H7 (cell line): ENCODE results near the gene CCSER1. TPM values are rescaled to one million over a fixed set of nuclear protein-coding genes. Genes with fewer than 3 reads are reported as not detected.

Source experiments
- DNase-seq: peaks from one replicate; pipeline ENCODE4 v3.0.0; 2012
- H3K27me3 ChIP-seq: 2 replicates; pipeline ENCODE4 v1.6.0; 2011; ENCODE audit warnings: mild to moderate bottlenecking, low read length; ENCODE audit not compliant: control insufficient read depth, insufficient read depth
- H3K36me3 ChIP-seq: replicated peaks from 2 replicates; pipeline ENCODE4 v1.5.1; 2011; ENCODE audit warnings: low read length; ENCODE audit not compliant: control insufficient read depth, insufficient read depth
- H3K4me3 ChIP-seq: 2 replicates; pipeline ENCODE4 v1.5.1; 2011; ENCODE audit warnings: low read depth, mild to moderate bottlenecking, control low read depth, low read length, moderate library complexity; ENCODE audit not compliant: insufficient read depth
- total RNA-seq: library from RNA; depleted of rRNA; stranded (reverse); fragments of >200 nt; shearing (Covaris generic); gene quantifications from 2 replicates; pipeline ENCODE4 v1.2.3, GENCODE V29; 2014

CCSER1 gene
- total RNA-seq, 1 experiment from 2014 or later, result 1.1 TPM

DNA sequence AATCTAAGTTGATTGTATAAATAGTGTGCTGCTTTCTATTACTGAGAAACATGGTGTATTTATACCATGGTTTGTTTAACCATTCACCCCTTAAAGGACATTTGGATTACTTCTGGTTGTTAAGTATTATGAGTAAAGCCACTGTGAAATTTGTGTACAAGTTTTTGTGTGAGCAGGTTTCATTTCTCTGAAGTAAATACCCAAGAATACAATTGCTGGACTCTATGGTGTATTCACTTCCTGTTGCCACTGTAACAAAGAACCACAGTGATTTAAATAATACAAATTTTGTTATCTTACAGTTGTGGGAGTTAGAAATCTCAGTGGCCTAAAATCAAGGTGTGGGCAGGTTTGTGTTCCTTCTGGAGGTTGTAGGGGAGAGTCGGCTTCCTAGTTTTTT lies 869.6 kb downstream of the CCSER1 start:
- Histone ChIP-seq H3K36me3 (no peaks in the 10 kb centered on the region), H3K4me3 (no peak overlapping the region), H3K27me3 (no peaks in the 10 kb centered on the region)
- no peak for DNase-seq

DNA sequence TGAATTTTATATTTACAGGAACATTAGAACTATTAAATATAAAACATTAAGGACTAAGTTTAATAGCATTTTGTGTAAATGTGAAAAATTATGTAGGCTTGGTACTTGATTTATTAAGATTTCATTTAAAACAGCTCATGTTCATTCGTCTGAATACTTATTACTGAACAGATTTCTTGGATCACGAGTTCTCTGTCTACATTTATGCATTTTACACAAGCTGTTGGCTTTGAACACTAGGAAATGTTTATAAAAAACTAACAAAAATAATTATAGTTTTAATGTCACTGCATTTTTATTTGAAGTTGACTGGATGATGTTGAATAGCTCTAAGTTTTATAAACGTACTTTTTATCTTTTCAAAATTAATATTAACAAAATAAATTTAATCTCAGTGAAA lies 888.7 kb downstream of the CCSER1 start:
- H3K4me3 ChIP-seq, result no peak overlapping the region
- H3K36me3 ChIP-seq, result no peaks in the 10 kb centered on the region
- H3K27me3 ChIP-seq, result no peaks in the 10 kb centered on the region
- DNase-seq, result no peak

DNA sequence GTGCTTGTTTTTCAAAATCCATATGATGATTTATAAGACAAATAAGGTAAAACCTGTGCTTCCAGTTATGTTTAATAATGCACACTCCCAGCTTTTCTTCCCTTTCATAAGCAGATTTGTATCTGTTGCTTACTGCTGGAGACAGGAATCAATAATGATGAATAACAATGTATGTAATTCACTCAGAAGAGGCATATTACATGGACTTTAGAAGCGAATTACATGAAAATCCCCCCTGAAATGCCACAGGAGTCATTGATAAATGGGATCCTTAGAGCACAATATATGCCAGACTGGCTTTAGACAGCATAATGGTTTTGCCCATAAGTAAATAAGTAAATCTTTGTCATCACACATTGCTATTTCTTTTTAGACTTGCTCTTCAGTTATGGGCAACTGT lies 892.3 kb downstream of the CCSER1 start:
- no peaks in the 10 kb centered on the region for H3K27me3 ChIP-seq
- H3K4me3 ChIP-seq, result no peak overlapping the region
- no peaks in the 10 kb centered on the region for H3K36me3 ChIP-seq
- no peak for DNase-seq

- no peaks in the 10 kb centered on the region for H3K27me3 ChIP-seq
- H3K36me3 ChIP-seq, result no peaks in the 10 kb centered on the region
- no peak for DNase-seq
- H3K4me3 ChIP-seq, result no peak overlapping the region
These were observed 898.3 kb downstream of the CCSER1 start for GRCh38 chr4:91025241-91026148.

DNA sequence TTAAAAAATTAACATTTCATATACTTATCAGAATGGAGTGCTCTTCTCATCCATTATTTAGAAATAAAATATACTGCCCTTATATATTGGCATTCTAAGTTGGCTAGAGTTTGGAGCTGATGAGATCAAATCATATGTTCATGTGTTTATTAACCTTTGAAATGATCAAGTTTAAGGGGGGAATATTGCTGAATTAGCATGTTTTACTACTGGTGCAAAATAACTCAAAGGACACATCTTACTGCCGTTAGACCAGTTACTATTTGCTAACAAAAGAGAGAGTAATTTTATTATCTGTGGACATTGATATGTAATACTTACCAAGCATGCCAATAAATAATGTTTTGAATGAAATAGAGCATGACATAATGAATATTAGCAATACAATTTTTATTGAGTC lies 901.0 kb downstream of the CCSER1 start:
- Histone ChIP-seq H3K4me3 (no peak overlapping the region), H3K27me3 (no peaks in the 10 kb centered on the region), H3K36me3 (no peaks in the 10 kb centered on the region)
- DNase-seq, result no peak

GRCh38 chr4:91031761-91032160 lies 904.6 kb downstream of the CCSER1 start:
- DNase-seq, result no peak
- H3K4me3 ChIP-seq, result no peak overlapping the region
- no peaks in the 10 kb centered on the region for H3K36me3 ChIP-seq
- H3K27me3 ChIP-seq, result no peaks in the 10 kb centered on the region

DNA sequence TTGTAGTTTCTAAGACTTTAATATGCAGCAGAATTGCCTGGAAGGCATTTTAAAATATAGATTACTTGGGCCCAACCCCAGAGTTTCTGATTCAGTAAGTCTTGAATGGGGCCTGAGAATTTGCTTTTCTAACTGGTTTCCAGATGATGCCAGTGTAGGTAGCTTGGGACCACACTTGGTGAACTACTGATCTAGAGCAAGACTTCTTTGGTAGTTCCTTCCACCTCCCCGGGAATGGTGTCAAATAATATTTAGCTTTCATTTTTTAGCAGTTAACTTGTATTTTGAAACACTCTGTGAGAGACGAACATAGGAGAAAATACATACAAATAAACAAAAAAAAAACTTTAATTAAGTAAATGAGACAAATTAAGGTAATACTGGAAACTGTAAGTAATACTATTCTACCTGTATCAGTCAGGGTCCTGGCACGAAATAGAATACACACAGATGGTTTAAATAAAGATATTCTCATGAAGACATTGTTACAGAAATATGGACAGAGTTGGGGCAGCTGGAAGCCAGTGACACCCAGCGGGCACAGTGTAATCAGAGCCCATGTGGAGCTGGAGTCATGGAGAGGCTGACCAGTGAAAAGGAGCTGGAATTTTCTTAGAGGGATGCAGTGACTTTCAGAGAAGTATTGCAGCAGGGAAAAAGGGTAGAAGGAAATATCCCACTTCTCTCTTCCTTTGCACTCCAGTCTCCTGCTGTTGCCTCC lies 905.7 kb downstream of the CCSER1 start:
- H3K27me3 ChIP-seq, result no peaks in the 10 kb centered on the region
- DNase-seq, result no peak
- H3K36me3 ChIP-seq, result no peaks in the 10 kb centered on the region
- no peak overlapping the region for H3K4me3 ChIP-seq

GRCh38 chr4:91035276-91035675 lies 908.1 kb downstream of the CCSER1 start:
- no peak overlapping the region for H3K4me3 ChIP-seq
- H3K27me3 ChIP-seq, result no peaks in the 10 kb centered on the region
- no peak for DNase-seq
- H3K36me3 ChIP-seq, result no peaks in the 10 kb centered on the region

DNA sequence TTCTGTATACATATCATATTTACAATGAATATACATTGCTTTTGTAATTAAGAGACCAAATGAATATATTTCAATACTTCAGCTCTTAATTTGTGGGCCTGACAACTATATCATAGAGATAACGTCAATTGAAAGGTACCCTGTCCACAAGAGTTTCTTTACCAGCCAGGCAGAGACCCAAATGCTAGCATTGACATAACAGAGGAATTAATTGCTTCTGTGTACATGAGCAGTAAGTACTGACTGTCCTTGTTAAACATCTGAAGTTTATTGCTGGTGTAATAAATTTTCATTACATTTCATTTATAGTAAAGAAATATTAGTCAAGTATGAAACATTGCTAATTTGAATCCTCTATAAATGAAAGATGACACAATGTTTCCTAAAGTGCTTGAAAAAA lies 910.8 kb downstream of the CCSER1 start:
- no peaks in the 10 kb centered on the region for H3K27me3 ChIP-seq
- H3K4me3 ChIP-seq, result no peak overlapping the region
- no peak for DNase-seq
- no peaks in the 10 kb centered on the region for H3K36me3 ChIP-seq

DNA sequence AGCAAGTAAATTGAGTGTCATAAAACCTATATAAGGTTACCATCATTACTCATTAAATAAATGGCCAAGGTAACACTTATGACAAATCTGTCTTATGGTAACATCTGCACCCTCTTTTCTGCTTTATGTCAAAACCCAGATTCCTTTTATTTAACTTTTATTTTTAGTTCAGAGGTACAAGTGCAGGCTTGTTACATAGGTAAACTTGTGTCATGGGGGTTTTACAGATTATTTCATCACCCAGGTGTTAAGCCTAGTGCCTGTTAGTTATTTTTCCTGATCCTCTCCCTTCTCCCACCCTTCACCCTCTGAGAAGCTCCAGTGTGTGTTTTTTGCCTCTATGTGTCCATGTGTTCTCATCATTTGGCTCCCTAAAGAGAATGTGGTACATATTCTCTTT lies 930.7 kb downstream of the CCSER1 start:
- Histone ChIP-seq H3K4me3 (no peak overlapping the region), H3K27me3 (no peaks in the 10 kb centered on the region), H3K36me3 (no peaks in the 10 kb centered on the region)
- no peak for DNase-seq

DNA sequence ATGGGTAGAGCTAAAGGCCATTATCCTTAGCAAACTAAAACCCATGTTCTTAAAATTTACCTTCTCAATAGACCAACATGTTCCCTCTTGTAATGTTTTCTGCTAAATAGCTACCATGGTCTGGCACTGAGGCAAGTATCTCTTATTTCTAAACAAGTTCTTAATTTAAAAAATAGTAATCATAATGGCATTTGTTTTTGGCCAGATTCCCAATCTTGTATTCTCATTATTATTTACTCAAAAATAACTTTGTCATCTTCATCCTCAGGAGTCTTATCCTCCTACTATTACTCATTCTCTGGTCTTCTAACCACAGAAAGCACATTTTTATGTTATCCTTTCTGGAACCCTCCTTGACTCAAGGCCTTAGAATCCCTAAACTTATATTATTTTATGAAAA lies 931.2 kb downstream of the CCSER1 start:
- no peak for DNase-seq
- H3K4me3 ChIP-seq, result no peak overlapping the region
- H3K27me3 ChIP-seq, result no peaks in the 10 kb centered on the region
- no peaks in the 10 kb centered on the region for H3K36me3 ChIP-seq

GRCh38 chr4:91064157-91064853 lies 937.1 kb downstream of the CCSER1 start:
- DNase-seq, result no peak
- Histone ChIP-seq H3K27me3 (no peaks in the 10 kb centered on the region), H3K36me3 (no peaks in the 10 kb centered on the region)

DNA sequence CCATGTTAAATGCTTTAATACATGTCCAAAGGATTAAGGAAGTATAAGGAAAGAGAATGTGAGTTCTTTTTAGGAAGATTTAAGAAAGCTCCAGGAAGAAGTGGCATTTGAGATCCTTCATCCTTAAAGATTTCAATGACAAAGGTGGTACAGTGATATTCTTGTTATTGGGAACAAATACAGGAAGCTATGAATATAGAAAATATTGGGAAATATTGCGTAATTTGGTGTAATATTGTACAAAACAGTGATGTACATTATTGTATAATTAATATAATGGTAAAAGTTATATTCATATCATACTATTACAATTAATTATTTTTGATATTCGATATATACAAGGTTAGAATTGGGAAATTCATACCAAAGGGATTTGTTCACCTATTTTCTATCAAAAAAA lies 937.9 kb downstream of the CCSER1 start:
- H3K4me3 ChIP-seq, result no peak overlapping the region
- no peaks in the 10 kb centered on the region for H3K36me3 ChIP-seq
- DNase-seq, result no peak
- no peaks in the 10 kb centered on the region for H3K27me3 ChIP-seq

More at GRCh38 chr4:91064157-91064853, 937.1 kb downstream of the CCSER1 start:
- H3K4me3 ChIP-seq, result no peak overlapping the region

- no peak for DNase-seq
- Histone ChIP-seq H3K4me3 (no peak overlapping the region), H3K36me3 (no peaks in the 10 kb centered on the region), H3K27me3 (no peaks in the 10 kb centered on the region)
These were observed 943.5 kb downstream of the CCSER1 start for GRCh38 chr4:91070736-91071135.

GRCh38 chr4:91076147-91076546 lies 949.0 kb downstream of the CCSER1 start:
- Histone ChIP-seq H3K4me3 (no peak overlapping the region), H3K27me3 (no peaks in the 10 kb centered on the region), H3K36me3 (no peaks in the 10 kb centered on the region)
- DNase-seq, result no peak
